Natural killer cell (primary cell): Measurements from ENCODE around the gene SPRED2. TPM values are rescaled to one million over a fixed set of nuclear protein-coding genes. Genes with fewer than 3 reads are reported as not detected.

Experiments
- ATAC-seq, 3 donors: fragments of 150-1000 bp in 2 of 3; fragments of 200-7000 bp in 1 of 3; cut with Tn5 transposase; 1 replicate in 1 of 3; 2 replicates in 2 of 3; pipeline ENCODE4 v1.10.0; 2021; ENCODE audit warnings: mild to moderate bottlenecking in 2 of 3, moderate library complexity in 2 of 3
- DNase-seq, 2 donors: peaks; one replicate each; pipeline versions ENCODE4 v3.0.0 to v3.0.0-alpha.2; 2013 to 2021; ENCODE audit warnings: mixed read lengths in 1 of 2
- H3K27ac ChIP-seq: one replicate; pipeline ENCODE4 v1.5.1; 2013; ENCODE audit warnings: mild to moderate bottlenecking, low read length
- H3K27me3 ChIP-seq: one replicate; pipeline ENCODE4 v1.6.1; 2013; ENCODE audit warnings: low read length; ENCODE audit not compliant: control insufficient read depth, insufficient read depth
- H3K36me3 ChIP-seq: one replicate; pipeline ENCODE4 v1.6.1; 2013; ENCODE audit warnings: low read length; ENCODE audit not compliant: control insufficient read depth, insufficient read depth
- H3K4me1 ChIP-seq: one replicate; pipeline ENCODE4 v1.6.1; 2013; ENCODE audit warnings: low read length; ENCODE audit not compliant: control insufficient read depth, insufficient read depth
- H3K4me3 ChIP-seq: one replicate; pipeline ENCODE4 v1.5.1; 2013; ENCODE audit warnings: low read length
- H3K9me3 ChIP-seq: one replicate; pipeline ENCODE4 v1.6.1; 2013; ENCODE audit warnings: low read length; ENCODE audit not compliant: control insufficient read depth, insufficient read depth
- H3K27ac Mint-ChIP-seq, 2 donors: one replicate each; pipeline ENCODE4 v1.8.0; 2022; ENCODE audit warnings: mild to moderate bottlenecking in 2 of 2, mixed read lengths in 2 of 2, moderate library complexity in 1 of 2
- H3K27me3 Mint-ChIP-seq, 2 donors: one replicate each; pipeline ENCODE4 v1.8.0; 2022; ENCODE audit warnings: low read depth in 2 of 2, mixed read lengths in 2 of 2
- H3K36me3 Mint-ChIP-seq: one replicate; pipeline ENCODE4 v1.8.0; 2022; ENCODE audit warnings: mixed read lengths
- H3K4me1 Mint-ChIP-seq, 2 donors: one replicate each; pipeline ENCODE4 v1.8.0; 2022; ENCODE audit warnings: mixed read lengths in 2 of 2
- H3K4me3 Mint-ChIP-seq: one replicate; pipeline ENCODE4 v1.8.0; 2022; ENCODE audit warnings: mild to moderate bottlenecking, moderate library complexity, mixed read lengths
- H3K9me3 Mint-ChIP-seq, 2 donors: one replicate each; pipeline ENCODE4 v1.8.0; 2022; ENCODE audit warnings: mixed read lengths in 2 of 2
- CTCF ChIP-seq: fragments of 200-600 bp; IDR thresholded peaks from one replicate; pipeline ENCODE4 v1.8.0; 2022; ENCODE audit warnings: antibody characterized with exemption
- WGBS: methylation state at CpG from one replicate; pipeline ENCODE4 v1.1.7; 2013; ENCODE audit warnings: missing lambda C conversion rate; ENCODE audit not compliant: insufficient coverage; 5-methylcytosine and 5-hydroxymethylcytosine counted together
- intact Hi-C: fragments of 100-400 bp; cut with micrococcal nuclease; formaldehyde crosslinking; loops from one replicate; pipeline ENCODE4 v1.14.2; 2022
- total RNA-seq, 4 donors: library from RNA; stranded (reverse); fragments of 120-200 nt in 1 of 4; gene quantifications; one replicate each; pipeline versions ENCODE4 v1.2.3 to v1.2.4, GENCODE V29; 2013 to 2022

SPRED2 gene
- total RNA-seq, 3 donors from 2014 or later (not counting 1 experiment from before 2014, with no cell fraction given) = 3.8 to 8.6 (median 8.3) TPM

- Mint-ChIP-seq H3K27ac (no peak overlapping the region), H3K4me1 (peaks cover 44 to 51% of the 10 kb centered on the region in 2 donors), H3K36me3 (peaks cover 6% of the 10 kb centered on the region), H3K27me3 (peaks cover 53% of the 10 kb centered on the region in 2 donors), H3K9me3 (no peaks in the 10 kb centered on the region), H3K4me3 (no peak overlapping the region)
- TF ChIP-seq CTCF = no peak
- Histone ChIP-seq H3K9me3 (no peaks in the 10 kb centered on the region), H3K4me3 (no peak overlapping the region), H3K27me3 (peaks cover 21% of the 10 kb centered on the region), H3K4me1 (peaks cover 38% of the 10 kb centered on the region), H3K36me3 (no peaks in the 10 kb centered on the region), H3K27ac (no peak overlapping the region)
- 75% methylated on average over 5 of the region's 5 CpGs for WGBS
- intact Hi-C loops = no loop called here
- ATAC-seq = no peak
- no peak for DNase-seq
Observed at GRCh38 chr2:65298089-65298488, 134.3 kb downstream of the SPRED2 start.

GRCh38 chr2:65297544-65297943 lies 134.9 kb downstream of the SPRED2 start:
- Histone ChIP-seq H3K27me3 (peaks cover 19% of the 10 kb centered on the region), H3K9me3 (no peaks in the 10 kb centered on the region), H3K36me3 (no peaks in the 10 kb centered on the region), H3K27ac (no peak overlapping the region), H3K4me3 (no peak overlapping the region), H3K4me1 (peaks cover 38% of the 10 kb centered on the region)
- peaks cover 3% of the 10 kb centered on the region for H3K36me3 Mint-ChIP-seq
- H3K4me3 Mint-ChIP-seq = no peak overlapping the region
- DNase-seq = no peak
- intact Hi-C loops = no loop called here
- WGBS = 96% methylated on average over 7 of the region's 9 CpGs
- H3K4me1 Mint-ChIP-seq = peaks cover 38 to 48% of the 10 kb centered on the region in 2 donors
- no peak for TF ChIP-seq CTCF
- H3K27me3 Mint-ChIP-seq = peaks cover 47 to 48% of the 10 kb centered on the region in 2 donors
- no peak for ATAC-seq
- H3K9me3 Mint-ChIP-seq = no peaks in the 10 kb centered on the region
- no peak overlapping the region for H3K27ac Mint-ChIP-seq

- no peak for TF ChIP-seq CTCF
- H3K36me3 Mint-ChIP-seq = no peaks in the 10 kb centered on the region
- peaks cover 33% of the 10 kb centered on the region for H3K4me1 ChIP-seq
- no peaks in the 10 kb centered on the region for H3K36me3 ChIP-seq
- H3K4me3 Mint-ChIP-seq = no peak overlapping the region
- no peak overlapping the region for H3K27ac Mint-ChIP-seq
- intact Hi-C loops = no loop called here
- no peak for ATAC-seq
- no peak overlapping the region for H3K27ac ChIP-seq
- no peak for DNase-seq
- peaks cover 41 to 42% of the 10 kb centered on the region in 2 donors for H3K27me3 Mint-ChIP-seq
- no peaks in the 10 kb centered on the region for H3K9me3 ChIP-seq
- peaks cover 33 to 42% of the 10 kb centered on the region in 2 donors for H3K4me1 Mint-ChIP-seq
- H3K27me3 ChIP-seq = peaks cover 19% of the 10 kb centered on the region
- WGBS = 73% methylated on average over 7 of the region's 7 CpGs
- H3K9me3 Mint-ChIP-seq = no peaks in the 10 kb centered on the region
- H3K4me3 ChIP-seq = no peak overlapping the region
Observed at GRCh38 chr2:65296971-65297370, 135.4 kb downstream of the SPRED2 start.

- Histone ChIP-seq H3K27ac (no peak overlapping the region), H3K4me1 (peaks cover 10% of the 10 kb centered on the region), H3K27me3 (peaks cover 19% of the 10 kb centered on the region), H3K4me3 (no peak overlapping the region), H3K36me3 (no peaks in the 10 kb centered on the region), H3K9me3 (no peaks in the 10 kb centered on the region)
- Mint-ChIP-seq H3K27ac (no peak overlapping the region), H3K9me3 (no peaks in the 10 kb centered on the region), H3K4me3 (no peak overlapping the region), H3K36me3 (no peaks in the 10 kb centered on the region), H3K27me3 (peaks cover 32 to 39% of the 10 kb centered on the region in 2 donors), H3K4me1 (peaks cover 12 to 19% of the 10 kb centered on the region in 2 donors)
- 91% methylated on average over 6 of the region's 6 CpGs for WGBS
- no peak for ATAC-seq
- DNase-seq = no peak
- no peak for TF ChIP-seq CTCF
- intact Hi-C loops = no loop called here
Observed at GRCh38 chr2:65294701-65295100, 137.7 kb downstream of the SPRED2 start.
